ENCODE data around the gene PRKN. TPM values are rescaled to one million over a fixed set of nuclear protein-coding genes. Genes with fewer than 3 reads are reported as not detected.
A peak's percentile ranks its signal among the peaks of the same experiment; 100 is the strongest.

PRKN gene
- total RNA-seq, 1 experiment from 2014 or later: 2.0 TPM

DNA sequence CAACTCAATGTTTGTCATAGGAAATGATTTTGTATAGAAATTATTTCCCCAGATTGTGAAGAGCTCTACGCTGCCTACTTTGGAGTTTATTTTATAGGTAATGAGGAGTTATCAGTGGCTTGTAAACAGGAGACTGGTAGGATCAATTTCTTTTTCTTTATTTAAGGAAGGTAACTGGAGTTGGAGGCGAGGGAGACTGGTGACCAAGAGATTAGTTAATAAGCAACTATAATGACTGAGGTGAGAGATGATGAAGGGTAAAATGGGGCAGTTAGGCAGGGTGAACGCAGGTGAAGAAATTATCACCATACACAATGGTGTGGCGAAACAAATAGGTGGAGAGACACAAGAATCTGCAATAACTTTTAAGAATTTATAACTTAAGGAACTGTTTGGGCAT lies 100.2 kb downstream of the PRKN start:
- no peak overlapping the region for H4K5ac ChIP-seq (ENCODE audit: insufficient read length, low read depth, low read length)
- no peak overlapping the region for H2AFZ ChIP-seq (ENCODE audit: low read length)
- H3K4me2 ChIP-seq (ENCODE audit: insufficient read depth, insufficient read length, low read length): no peak overlapping the region
- H3K36me3 Mint-ChIP-seq (ENCODE audit: insufficient read depth in 1 of 3, low read depth in 3 of 3): peaks cover 0 to 10% (median 5%) of the 10 kb centered on the region in 3 experiments; a peak in 2 of 7 replicates
- TF ChIP-seq CTCF (conservative IDR thresholded peaks at IDR 0.05): no peak
- no peak overlapping the region for H2BK20ac ChIP-seq (ENCODE audit: low read depth, low read length, poor library complexity, severe bottlenecking)
- H2AK5ac ChIP-seq (ENCODE audit: insufficient read length, low read length): no peak overlapping the region
- no peak overlapping the region for H3K27ac ChIP-seq (ENCODE audit: insufficient read length, low read depth, low read length)
- H3K14ac ChIP-seq (ENCODE audit: insufficient read depth, low read length): no peak overlapping the region
- H3K27ac Mint-ChIP-seq: 0 out of 7 replicates have a peak overlapping the region, but pooled peaks of 1 of the 3 experiments have one; percentile 7
- peaks cover 5% of the 10 kb centered on the region; the same call in 1 of the 2 replicates for H3K4me1 ChIP-seq (ENCODE audit: insufficient read depth, low read length)
- no peak overlapping the region for H3T11ph ChIP-seq (ENCODE audit: low read length)
- H2BK5ac ChIP-seq (ENCODE audit: insufficient read length, low read length): no peak overlapping the region
- no peak overlapping the region for H4K91ac ChIP-seq (ENCODE audit: insufficient read length, low read depth, low read length)
- H3K9me3 Mint-ChIP-seq: peaks cover 0 to 2% of the 10 kb centered on the region in 2 experiments; a peak in 2 of 5 replicates
- H3K79me2 ChIP-seq (ENCODE audit: insufficient read depth, low read length): no peaks in the 10 kb centered on the region
- H3K27me3 Mint-ChIP-seq (ENCODE audit: low read depth): peaks cover 3% of the 10 kb centered on the region; the same call in 1 of the 2 replicates
- H2BK12ac ChIP-seq (ENCODE audit: insufficient read length, low read depth, low read length): no peak overlapping the region
- peaks cover 24 to 28% of the 10 kb centered on the region in 2 experiments for H3K4me1 Mint-ChIP-seq
- no CpG with 5 or more reads among the region's 4 CpGs for WGBS (ENCODE audit: extremely low coverage, insufficient read length, low lambda C conversion rate)
- no peak overlapping the region for H2BK15ac ChIP-seq (ENCODE audit: low read depth, low read length)
- H4K20me1 ChIP-seq (ENCODE audit: control insufficient read depth, insufficient read depth, insufficient read length): no peaks in the 10 kb centered on the region
- no peaks in the 10 kb centered on the region for H3K23me2 ChIP-seq (ENCODE audit: insufficient read length, low read depth, low read length, poor library complexity, severe bottlenecking)
- no peak overlapping the region for H3K56ac ChIP-seq (ENCODE audit: insufficient read length, low read depth, low read length)
- no peak overlapping the region for H4K8ac ChIP-seq (replicated peaks; ENCODE audit: insufficient read length, low read depth, low read length)
- H3K27me3 ChIP-seq (ENCODE audit: insufficient read depth, low read length): no peaks in the 10 kb centered on the region
- no peak for DNase-seq
- H2BK120ac ChIP-seq (ENCODE audit: low read depth, low read length, poor library complexity, severe bottlenecking): no peak overlapping the region
- no peaks in the 10 kb centered on the region for H3K79me1 ChIP-seq (ENCODE audit: insufficient read depth, low read depth, low read length, poor library complexity, severe bottlenecking)
- no peak overlapping the region for H3K23ac ChIP-seq (ENCODE audit: insufficient read length, low read depth, low read length)
- no peak overlapping the region for H3K4ac ChIP-seq (ENCODE audit: low read depth, low read length)
- no peak overlapping the region for H3K9ac ChIP-seq (ENCODE audit: extremely low read depth, insufficient read length, low read length)
- no peak overlapping the region for H3K4me3 Mint-ChIP-seq
- H3K9me3 ChIP-seq (ENCODE audit: control insufficient read depth, low read depth, low read length): no peaks in the 10 kb centered on the region
- H3K18ac ChIP-seq (ENCODE audit: insufficient read length, low read depth, low read length): no peak overlapping the region
